ENCODE data around the gene CSF2.

The CSF2 gene

DNA sequence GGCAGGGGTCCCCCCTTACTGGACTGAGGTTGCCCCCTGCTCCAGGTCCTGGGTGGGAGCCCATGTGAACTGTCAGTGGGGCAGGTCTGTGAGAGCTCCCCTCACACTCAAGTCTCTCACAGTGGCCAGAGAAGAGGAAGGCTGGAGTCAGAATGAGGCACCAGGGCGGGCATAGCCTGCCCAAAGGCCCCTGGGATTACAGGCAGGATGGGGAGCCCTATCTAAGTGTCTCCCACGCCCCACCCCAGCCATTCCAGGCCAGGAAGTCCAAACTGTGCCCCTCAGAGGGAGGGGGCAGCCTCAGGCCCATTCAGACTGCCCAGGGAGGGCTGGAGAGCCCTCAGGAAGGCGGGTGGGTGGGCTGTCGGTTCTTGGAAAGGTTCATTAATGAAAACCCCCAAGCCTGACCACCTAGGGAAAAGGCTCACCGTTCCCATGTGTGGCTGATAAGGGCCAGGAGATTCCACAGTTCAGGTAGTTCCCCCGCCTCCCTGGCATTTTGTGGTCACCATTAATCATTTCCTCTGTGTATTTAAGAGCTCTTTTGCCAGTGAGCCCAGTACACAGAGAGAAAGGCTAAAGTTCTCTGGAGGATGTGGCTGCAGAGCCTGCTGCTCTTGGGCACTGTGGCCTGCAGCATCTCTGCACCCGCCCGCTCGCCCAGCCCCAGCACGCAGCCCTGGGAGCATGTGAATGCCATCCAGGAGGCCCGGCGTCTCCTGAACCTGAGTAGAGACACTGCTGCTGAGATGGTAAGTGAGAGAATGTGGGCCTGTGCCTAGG, at the start of gene CSF2:
CSF2 (plus strand) TSS at position 559 of the 783 bp plus-strand sequence; CDS start at position 594, 35 bp downstream.
- DNase-seq (ENCODE audit: low spot score), result no peak

DNA sequence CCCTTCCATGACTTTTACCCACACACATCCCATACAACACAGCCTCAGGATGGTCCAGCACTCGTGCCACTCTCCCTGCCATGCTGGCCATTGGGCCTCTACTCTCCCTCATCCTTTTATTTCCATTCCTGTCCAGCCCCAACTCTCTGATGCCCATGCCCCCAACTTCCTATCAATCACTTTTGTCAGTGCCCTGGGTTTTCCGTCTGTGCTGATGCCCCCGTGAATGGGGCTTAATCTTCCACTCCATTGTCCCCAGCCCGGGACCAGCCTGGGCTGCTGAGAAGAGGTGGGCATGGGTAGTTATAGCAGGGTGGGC, 49.5 kb upstream of the CSF2 start:
- DNase-seq (ENCODE audit: low spot score), result no peak

DNA sequence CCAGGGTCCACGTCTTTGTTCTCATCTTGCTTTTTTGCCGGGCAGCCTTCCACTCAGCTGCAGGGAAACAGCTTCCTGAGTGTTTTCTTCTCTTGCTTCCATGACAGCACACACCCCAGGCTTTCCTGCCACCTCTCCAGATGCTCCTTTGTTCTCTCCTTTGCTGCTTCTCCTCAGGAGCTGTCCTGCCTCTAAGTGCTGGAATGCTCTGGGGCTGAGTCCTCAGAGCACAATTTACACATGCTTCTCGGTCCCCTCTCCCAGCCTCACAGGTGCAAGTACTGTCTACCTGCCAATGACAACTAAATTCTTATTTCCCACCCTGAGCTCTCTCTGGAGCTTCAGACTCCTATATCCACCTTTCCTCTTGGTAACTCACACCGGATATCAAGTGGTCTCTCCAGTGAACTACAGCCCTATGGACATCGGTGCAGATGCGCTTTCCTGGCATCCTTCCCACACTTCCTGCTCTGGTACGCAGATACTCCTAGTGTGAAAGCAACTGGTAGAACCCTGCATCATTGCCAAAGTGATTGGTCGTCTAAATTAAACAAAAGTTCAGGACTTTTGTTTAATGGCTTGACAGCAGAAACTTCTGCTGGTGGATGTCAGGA, 48.7 kb upstream of the CSF2 start:
- no peak for DNase-seq (ENCODE audit: low spot score)

DNA sequence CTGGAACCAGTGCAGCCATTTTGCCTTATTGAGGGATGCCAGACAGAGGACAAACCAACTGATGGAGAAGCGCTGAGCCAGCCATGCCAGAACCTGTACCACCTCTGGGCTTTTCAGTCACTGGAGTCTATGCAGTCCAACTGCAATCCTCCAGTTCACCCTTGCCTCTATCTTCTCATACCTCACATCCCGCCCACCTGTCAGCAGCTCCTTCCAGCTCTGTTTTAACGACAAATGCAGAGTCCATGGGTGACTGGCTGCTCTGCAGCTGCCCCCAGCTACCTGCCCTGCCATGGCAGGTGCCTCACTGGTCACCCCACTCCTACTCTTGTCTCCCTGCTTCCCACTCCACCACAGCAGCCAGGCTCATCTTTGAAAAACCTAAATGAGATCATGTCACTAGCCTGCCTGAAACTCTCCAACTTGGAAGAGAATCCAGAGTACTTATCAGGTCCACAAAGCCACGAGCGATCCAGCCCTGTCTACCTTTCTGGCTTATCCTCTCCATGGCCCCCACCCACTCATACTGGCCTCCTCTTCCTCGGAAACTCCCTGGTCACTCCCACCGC, 48.1 kb upstream of the CSF2 start:
- DNase-seq (ENCODE audit: low spot score), result no peak

DNA sequence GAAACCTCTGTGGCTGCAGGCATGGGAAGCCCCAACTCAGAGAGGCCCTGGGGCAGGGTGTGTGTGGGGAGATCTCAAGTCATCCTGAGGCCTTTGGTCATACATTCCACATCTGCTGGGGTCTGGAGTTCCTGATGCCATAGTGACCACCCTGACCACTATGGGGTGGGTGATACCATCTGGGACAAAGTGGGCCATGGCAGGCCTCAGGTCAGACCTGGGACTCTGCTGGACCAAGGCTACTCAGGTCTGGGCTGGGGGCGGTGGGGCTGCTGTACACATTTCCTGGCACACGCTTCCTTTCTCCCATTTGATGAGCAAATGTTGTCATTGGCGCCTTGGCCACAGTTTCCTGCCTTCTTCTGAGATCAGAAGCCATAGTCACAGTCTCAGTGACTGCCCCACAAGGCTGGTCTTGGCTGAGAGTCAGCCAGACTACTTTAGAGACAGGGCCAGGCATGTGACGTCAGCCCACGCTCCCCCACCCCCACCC, 47.0 kb upstream of the CSF2 start:
- no peak for DNase-seq (ENCODE audit: low spot score)

DNA sequence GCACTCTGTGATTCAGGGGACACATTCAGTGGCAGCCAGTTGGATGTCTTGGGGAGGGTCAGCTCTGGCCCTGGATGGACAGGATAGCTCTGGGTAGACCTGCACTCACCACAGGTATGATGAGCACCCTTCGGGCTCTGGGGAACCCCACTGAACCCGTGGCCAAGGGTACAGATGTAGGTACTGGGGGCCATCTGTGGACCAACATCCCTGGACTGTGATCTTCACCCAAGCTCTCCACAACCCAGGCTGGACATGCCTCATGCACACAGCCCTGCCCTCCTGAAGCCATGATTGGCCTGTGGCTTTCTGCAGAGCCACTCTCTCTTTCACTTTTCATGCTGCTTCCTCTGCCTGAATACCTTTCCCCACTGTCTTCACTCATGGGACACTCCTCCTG, 46.6 kb upstream of the CSF2 start:
- DNase-seq (ENCODE audit: low spot score), result no peak

DNA sequence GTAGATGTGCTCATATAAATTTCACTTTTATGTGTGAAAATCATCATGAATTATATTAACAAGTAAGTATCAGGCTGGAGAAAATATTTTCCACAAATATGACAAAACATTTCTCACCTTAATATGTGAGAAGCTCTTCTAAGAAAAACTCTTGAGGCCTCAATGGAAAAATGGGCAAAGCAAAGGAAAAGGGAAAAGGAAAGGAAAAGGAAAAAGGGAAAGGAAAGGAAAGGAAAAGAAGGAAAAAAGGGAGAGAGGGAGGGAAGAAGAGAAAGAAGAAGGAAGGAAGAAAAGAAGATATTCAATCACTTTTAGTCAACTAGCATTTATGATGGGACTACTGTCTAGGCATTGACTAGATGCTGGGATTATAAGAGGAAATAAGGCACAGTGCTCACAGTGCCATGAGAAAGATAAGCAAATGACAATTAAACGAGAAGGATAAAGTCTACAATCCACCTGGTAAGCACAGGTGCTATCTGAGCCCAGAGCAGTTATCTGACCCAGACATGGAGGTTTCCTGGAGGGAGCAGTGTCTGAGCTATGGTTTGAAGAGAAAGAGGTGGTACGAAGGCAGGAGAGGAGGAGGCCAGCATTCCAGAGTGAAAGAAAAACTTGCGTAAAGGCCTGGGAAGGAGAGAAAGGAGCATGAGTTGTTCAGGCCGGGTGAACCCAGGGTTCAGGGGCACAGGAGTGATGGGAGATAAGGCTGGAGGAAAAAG, 43.8 kb upstream of the CSF2 start:
- DNase-seq (ENCODE audit: low spot score), result no peak

DNA sequence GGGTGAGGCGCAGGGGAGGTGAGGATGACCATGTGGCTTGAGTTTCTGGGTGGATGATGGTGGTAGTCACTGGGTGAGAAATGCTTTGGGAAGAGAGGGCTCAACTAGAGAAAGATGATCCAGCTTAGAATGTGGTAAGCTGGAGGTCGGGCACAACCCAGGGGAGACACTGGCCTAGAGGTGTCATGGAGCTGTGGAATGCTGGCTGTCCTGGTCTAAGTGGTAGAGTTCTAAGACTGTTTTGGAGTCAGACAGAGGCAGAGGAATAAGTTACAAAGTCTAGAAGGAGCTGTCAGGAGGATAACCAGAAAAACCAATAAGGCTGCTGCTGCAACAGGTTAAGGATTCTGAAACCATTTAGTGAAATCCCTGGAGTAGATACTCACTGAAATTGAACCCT, 43.0 kb upstream of the CSF2 start:
- DNase-seq (ENCODE audit: low spot score), result no peak

DNA sequence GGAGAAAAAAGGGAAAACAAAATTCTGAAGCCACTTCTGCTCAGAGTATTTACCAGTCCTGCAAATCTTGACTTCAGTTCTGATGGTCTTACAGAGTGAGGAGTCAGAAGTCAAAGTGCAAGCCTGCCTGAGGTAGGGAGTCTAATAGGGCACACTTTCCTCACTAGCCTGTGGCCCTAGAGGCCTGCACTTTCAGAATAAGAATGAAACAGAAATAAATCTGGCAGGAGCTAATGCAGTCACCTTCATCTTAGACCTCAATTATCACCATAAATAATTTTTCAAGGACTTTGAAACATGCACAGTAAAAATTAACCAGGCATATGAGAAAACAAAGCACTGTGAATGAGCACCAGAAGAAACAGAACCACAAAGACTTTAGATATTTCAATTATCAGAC, 41.4 kb upstream of the CSF2 start:
- DNase-seq (ENCODE audit: low spot score), result no peak

DNA sequence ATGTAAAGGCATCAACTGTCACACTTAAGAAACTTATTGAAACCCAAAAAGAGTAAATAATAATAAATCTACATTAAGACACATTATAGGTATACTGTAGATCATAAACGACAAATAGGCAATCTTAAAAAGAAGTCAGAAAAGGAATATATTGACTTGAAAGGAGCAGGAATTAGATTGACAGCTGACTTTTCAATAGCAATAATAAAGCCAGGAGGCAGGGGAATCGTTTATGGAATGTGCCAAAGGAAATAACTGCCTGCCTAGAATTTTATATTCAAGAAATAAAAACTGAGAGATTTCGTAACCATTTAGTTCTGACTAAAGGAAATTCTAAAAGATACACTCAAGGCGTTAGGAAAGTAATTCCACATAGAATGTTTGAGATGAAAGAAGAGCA, 40.5 kb upstream of the CSF2 start:
- no peak for DNase-seq (ENCODE audit: low spot score)

DNA sequence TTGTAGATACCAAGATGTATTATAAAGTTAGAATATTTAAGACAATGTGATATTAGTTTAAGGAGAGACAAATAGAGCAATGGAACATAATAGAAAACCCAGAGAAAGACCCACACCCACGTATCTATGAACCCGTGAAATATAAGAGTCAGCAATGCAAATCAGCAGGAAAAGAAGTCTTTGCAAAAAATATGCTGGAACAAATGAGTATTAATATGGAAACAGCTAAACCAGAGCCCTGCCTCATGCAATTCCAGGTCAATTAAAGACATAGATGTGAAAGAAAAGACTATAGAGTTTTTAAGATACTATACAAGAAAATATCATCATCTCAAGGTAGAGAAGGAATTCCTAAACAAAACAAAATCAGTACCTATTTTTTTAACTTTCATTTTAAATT, 36.2 kb upstream of the CSF2 start:
- DNase-seq (ENCODE audit: low spot score), result no peak

DNA sequence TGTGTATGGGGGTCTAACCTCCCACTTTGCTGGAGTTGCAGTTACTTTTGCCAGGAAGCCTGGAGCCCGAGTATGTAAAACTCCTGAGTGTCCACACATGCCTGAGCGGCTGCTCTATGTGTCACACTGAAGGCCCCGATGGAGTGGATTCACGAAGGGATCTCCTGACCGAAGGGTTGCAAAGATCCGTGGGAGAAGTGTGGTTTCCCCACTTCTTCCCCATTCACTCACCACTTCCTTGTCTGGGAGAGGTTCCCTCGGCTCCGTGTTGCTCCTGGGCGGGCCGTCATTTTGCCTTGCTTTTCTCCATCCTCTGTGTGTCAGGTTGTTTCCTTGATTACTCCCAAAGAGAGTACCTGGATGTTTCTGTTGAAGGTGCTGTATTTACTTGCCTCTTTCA, 29.4 kb upstream of the CSF2 start:
- no peak for DNase-seq (ENCODE audit: low spot score)

DNA sequence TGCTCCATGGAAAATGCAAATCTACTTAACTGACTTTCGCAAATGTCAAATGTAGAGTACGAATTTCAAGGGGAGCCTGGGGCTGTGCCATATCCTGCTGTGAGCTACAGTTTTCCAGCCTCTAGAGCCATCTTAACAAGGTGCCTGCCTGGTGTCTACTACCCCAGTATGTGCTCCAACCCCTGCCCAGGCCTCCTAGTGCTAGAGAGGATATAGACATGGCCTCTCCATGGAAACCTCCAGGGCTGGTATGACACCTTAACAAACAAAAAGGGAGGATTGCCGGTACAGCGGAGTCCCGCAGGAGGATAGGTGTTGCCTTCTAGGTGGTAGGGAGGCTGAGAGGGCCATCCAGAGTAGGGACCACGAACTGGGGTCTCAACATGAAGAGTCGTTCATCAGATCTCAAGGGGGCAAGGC, 26.7 kb upstream of the CSF2 start:
- DNase-seq (ENCODE audit: low spot score), result no peak

DNA sequence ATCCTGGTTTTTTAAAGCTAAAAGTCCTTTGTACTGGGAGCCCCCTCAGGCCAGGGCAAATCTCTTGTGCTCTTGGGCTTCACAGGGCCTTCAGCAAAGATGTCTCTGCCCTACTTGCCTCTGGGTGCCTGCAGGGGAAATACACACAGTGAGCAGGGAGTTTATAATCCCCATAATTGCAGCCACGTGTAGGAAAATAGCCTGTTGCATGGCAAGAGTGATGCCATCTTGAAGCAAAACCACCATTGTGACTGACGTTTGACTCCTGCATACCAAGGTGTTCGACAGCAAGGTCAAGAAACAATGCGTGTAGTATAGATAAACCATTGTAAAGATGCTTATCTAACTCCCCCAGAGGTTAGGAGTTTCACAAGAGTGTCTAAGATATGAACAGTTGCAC, 24.5 kb upstream of the CSF2 start:
- no peak for DNase-seq (ENCODE audit: low spot score)

DNA sequence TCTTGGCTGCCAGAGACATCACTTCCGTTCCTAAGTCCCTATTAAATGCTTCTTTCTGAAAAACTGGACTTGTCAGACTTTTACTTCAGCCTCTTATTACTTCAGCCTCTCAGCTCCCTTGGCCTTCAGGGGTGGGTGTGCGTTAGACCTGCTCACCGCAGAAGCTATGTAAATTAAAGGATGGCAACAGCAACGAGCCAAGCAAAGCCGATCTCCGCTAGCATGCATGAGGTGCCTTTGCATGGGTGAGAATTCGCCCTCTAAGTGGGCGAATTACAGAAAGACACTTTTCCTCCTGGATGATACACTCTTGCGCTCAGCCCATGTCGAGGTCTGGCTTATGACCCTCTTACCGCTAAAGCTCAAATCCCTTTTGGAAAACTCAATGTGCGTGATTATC, 24.0 kb upstream of the CSF2 start:
- DNase-seq (ENCODE audit: low spot score), result no peak

DNA sequence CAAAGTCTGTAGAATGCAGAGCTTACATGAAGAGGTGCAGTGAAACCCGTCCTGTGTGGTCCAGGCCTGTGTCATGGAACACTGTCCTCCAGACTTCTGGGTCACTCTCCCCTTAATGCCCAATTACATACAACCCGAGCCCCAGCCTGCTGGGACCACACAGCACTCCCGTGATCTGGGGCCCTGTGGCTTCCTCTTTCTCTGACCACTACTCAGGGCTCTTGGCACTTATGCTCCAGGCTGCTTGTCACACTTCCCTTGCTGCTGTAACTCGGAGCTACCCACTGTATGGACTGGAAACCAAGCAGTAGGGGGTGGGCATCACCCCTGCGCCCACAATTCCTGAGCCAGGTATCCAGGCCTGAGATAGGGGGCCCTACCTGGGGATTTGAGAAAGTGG, 23.5 kb upstream of the CSF2 start:
- DNase-seq (ENCODE audit: low spot score), result peak; percentile 21

DNA sequence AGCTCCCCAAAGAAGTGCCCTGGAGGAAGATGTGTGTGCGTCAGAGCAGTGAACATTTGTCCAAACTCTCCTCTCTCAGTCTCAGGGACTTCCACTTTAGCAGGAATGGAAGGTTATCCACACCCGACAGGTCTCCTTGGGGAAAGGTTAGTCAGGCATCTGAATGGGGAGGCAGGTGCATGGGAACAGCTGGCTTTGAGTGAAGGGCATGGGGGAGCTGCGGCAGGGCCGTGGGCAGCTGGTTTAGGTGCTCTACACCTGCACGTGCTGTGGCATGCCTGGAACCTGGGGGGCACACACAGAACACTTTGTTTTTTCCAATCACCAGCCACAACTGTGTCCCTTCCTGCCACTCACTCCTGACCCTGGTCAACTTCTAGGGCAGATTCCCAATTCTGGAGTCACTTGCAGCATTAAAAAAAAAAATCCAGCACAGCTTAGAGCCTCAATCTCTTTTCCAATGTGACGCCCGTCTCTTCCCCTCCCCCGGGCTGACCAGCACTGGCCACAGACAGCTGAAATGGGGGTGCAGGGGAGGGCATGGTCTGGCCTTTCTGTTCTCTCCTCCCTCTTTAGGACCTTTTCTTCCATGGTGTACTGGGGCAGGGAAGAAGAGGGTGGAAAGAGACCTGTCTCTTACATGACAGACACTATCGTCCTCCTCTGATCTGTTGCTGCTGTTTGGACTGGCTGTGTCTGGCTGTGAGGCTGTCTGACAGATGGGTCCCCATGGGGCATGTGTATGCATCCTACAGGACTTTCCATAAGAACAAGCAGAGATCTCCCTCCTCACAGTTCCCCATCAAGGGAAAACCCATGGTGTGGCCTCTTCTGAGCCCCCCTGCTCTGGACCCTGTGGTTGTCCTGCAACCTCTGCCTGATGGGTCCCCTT, 22.7 kb upstream of the CSF2 start:
- DNase-seq (ENCODE audit: low spot score), result no peak

DNA sequence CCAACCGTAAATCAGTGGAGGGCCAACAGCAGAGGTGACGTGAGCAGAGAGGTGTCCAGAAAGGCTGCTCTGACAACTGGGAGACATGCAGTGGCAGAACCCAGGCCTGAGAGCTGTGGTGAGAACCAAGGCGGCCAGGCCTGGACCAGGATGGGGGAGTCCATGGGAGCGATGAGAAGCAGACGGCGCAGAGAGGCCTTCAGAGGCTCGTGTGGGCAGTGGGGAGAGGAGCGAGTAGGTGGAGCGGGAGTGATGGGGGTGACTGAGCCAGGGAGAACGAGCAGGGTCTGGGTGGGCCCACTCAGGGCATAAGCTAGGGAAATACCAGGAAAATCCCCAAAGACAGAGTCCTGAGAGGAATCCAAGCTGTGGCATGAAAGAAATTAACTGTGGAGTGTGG, 21.1 kb upstream of the CSF2 start:
- DNase-seq (ENCODE audit: low spot score), result no peak

DNA sequence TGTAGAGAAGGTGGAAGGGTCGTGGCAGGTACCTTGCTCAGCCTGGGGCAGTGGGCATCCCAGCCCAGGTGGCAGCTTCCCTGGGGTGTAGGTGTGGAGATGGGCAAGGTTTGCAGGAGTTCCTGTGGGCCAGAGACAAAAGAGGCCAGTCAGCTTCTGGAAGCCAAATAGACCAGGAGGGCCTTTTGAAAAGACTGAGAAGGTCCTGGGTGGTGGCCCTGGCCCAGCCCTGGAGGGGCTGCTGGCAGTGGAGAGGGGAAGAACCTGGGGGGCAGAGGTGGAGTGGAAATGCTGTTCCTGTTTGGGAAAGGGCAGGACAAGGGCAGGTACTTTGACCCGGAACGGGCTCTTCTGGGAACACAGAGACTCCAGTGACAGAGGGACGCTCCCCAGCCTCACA, 20.1 kb upstream of the CSF2 start:
- DNase-seq (ENCODE audit: low spot score), result no peak

DNA sequence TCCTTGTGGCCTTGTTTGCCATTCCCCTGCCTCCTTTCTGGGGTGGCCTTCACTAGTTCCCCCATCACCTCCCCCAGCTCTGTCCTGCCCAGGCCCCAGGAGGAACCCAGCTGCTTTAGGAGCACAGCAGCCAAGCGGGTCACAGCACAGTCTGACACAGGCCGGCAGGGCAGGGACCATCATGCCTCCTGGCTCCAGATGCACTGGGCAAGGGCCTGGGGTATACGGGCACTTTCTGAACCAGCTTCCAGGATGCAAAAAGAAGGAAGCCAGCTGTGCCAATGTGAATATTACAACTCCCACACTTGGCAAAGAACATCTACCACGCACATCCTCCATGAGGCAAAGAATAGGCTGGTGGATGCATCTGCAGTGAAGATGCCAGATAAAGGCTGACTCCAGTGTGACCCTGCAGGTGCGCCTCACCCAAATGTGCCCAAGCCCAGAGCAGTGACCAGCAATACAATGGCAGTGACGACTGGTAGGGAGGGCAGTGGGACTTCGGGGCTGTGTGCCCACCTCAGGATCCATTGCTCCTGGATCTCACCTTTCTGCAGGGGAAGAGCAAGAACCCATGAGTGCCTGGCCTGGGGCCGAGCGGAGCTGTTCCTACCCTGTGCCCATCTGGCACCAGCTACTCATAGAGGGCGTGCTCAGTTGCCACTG, 19.4 kb upstream of the CSF2 start:
- DNase-seq (ENCODE audit: low spot score), result no peak

DNA sequence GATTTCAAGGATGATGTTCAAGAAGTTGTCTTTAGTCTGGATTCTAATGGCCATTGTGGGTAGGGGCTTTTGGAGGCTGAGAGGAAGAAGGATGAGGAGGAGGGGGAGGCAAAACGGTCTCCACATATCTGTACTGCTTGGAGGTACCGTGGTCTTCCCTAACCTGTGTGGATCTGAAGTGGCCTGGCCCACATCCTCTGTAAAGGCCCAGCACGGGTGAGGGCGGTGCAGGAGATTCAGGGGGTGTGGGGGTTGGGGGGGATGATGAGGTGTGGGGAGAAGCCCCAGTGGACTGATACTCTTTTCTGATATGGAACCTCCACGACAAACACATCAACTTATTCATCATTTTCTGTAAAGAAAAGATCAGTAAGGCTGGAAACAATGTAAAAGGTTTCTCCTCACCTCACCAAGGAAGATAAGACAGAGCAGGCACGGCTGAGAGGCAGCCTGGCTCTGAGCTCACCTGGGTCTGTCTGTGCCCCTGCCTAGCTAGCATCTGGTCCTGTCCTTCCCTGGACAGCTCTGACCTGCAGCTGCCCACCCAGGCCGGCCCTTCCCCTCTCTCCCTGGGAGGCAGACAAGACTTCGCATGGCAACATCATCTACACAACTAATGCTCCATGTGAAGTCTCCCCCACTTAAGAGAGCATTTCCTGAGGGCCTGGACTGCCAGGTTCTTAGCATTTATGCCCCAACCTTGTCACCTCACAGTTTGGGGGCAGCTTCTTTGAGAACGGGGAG, 18.7 kb upstream of the CSF2 start:
- DNase-seq (ENCODE audit: low spot score), result no peak

All from putamen (tissue), 1 donor.